Measurements from ENCODE around the gene SPDYE2B.
"Not testable (repeated sequence)": the region's sequence is repeated elsewhere in the genome, so short reads cannot be mapped to it uniquely, and the experiment has no call there.

The SPDYE2B gene

DNA sequence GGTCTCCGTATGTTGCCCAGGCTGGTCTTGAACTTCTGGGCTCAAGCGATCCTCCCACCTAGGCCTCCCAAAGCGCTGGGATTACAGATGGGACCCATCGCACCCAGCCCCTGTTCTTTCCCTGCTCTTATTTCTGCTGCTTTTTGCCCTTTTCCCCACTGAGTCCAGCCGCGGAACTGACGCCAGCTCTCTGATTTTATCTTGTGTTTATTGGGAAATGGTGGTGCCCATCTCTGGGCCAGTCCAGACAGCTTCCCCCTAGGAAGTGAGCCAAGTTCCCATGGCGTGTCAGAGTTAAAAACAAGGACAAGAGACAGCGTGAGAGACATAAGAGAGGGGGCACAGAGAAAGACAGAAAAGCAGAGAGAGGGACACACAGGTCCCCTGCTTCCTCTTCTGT is 19.5 kb upstream of the SPDYE2B start:
- H3K4me3 ChIP-seq (ENCODE audit: low read depth, low read length); in situ Hi-C loops (cut with HindIII; ENCODE audit: low sequenced_read_pairs); DNase-seq (ENCODE audit: low read depth, low spot score): not testable (repeated sequence)

DNA sequence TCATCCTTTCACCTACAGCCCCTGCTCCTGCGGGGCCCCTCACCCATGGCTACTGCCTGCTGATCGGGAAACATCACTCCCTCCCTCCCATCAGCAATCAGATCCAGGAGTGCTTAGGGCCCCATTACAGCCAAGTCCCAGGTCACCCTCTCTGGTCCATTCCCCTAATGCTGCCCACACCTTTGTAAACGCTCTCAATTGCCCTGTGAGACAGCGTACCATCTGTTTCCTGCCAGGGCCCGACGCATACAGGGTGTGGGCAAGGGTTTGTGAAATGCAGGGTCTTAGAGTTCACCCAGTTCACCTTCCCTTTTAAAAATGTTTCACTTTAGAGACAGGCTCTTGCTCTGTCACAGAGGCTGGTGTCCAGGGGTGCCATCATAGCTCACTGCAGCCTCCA is 15.8 kb upstream of the SPDYE2B start:
- DNase-seq (ENCODE audit: low read depth, low spot score); in situ Hi-C loops (cut with HindIII; ENCODE audit: low sequenced_read_pairs); H3K4me3 ChIP-seq (ENCODE audit: low read depth, low read length): not testable (repeated sequence)

DNA sequence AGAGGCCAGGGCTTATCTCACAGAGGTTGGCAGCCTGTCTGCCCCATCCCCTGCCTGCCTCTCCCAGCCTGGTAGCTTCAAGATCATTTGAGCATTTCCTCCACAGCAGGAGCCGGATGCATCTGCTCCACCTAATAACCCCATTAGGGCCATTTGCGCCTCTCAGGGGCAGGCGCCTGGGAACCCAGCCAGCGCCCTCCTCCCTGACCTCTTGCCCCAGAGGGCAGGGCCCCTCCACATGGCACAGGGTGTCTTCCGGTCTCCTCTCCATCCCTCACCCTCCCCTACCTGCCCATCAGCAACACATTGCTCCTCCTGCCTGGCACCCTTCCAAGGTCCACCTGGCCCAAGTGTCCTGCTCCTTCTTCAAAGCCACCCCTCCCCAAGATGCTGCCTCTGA is 14.8 kb upstream of the SPDYE2B start:
- DNase-seq (ENCODE audit: low read depth, low spot score); in situ Hi-C loops (cut with HindIII; ENCODE audit: low sequenced_read_pairs); H3K4me3 ChIP-seq (ENCODE audit: low read depth, low read length): not testable (repeated sequence)

DNA sequence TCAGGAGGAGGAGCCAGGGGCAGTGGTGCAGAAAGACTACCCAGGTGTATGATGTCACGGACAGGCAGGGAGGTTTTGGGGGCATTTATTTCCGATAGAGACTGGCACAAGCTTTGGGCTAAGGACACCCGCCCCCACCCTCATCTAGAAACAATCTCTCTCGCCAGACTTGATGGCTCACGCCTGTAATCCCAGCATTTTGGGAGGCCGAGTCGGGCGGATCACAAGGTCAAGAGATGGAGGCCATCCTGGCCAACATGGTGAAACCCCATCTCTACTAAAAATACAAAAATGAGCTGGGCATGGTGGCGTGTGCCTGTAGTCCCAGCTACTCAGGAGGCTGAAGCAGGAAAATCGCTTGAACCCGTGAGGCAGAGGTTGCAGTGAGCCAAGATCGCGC is 13.2 kb upstream of the SPDYE2B start:
- in situ Hi-C loops (cut with HindIII; ENCODE audit: low sequenced_read_pairs); DNase-seq (ENCODE audit: low read depth, low spot score); H3K4me3 ChIP-seq (ENCODE audit: low read depth, low read length): not testable (repeated sequence)

DNA sequence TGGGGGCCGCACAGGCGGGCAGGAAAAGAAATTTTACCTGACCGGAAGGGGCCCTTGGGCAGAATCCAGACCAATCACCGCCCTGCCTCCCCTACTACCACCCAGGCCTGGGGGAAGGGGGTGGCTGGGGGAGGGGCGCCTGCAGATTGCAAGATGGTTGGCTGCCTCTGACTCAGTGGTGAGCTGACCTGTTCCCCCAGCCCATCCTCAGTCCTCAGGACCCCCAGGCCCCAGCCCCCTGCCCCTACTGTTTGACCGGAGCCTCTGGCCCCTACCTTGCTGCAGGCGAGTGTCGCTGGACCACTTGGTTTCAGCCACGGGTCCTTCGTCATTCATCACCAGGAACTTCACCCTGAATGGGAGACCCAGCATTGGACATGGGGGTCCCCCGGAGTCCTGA is 11.3 kb upstream of the SPDYE2B start:
- in situ Hi-C loops (cut with HindIII; ENCODE audit: low sequenced_read_pairs); H3K4me3 ChIP-seq (ENCODE audit: low read depth, low read length); DNase-seq (ENCODE audit: low read depth, low spot score): not testable (repeated sequence)

DNA sequence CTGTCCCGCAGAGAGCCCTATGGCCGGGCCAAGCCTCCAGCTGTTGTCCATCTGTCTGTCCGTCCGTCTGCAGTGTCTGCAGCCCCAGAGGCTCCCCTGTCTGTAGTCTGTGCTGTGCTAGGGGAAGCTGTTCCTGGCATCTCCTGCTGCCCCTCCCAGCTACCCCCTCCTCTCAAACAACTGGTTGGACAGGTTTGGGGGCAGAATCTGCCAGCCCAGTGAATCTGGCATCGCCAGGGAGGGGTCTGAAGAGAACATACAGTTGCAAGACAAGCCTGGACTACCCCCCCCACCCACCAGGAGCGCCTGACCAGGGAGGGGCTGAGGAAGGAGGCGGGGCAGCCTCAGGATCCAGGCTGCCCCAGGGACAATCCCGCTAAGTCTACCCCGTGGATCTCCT is 7.4 kb upstream of the SPDYE2B start, which contains the start of gene UPK3BL1:
UPK3BL1 (minus strand) TSS at position 101 of the 400 bp plus-strand sequence; CDS start at position 51, 50 bp downstream.
- in situ Hi-C loops (cut with HindIII; ENCODE audit: low sequenced_read_pairs); DNase-seq (ENCODE audit: low read depth, low spot score); H3K4me3 ChIP-seq (ENCODE audit: low read depth, low read length): not testable (repeated sequence)

DNA sequence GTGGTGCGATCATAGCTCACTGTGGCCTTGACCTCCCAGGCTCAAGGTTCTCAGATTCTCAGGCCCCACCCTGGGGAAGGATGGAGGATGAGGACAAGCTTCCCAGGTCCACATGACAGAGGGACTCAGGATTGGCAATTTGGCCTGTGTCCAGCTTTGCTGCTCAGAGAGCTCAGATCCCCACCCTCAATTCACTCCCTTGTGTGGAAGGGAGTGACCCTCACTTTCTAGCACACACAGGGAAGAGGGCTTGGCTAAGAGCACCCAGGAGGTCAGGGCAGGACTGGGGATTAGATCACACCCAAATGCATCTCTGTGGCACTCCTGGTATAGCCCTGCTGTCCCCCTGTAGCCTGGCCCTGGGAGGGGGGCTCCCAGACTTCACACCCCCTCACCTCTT is 6.7 kb upstream of the SPDYE2B start:
- DNase-seq (ENCODE audit: low read depth, low spot score); in situ Hi-C loops (cut with HindIII; ENCODE audit: low sequenced_read_pairs): not testable (repeated sequence)

DNA sequence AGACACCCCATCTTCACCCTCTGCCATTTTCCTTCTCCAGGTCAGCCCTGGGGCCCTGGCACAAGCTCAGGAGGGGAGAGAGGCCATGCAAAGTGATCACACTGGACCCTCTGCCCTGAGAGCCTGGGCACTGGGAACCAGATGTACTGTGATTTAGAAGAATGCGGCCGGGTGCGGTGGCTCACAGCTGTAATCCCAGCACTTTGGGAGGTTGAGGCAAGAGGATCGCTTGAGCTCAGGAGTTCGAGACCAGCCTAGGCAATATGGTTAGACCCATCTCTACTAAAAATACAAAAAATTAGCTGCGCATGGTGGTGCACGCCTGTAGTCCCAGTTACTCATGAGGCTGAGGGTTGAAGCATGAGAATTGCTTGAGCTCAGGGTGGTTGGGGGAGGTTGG is 2.3 kb upstream of the SPDYE2B start:
- H3K4me3 ChIP-seq (ENCODE audit: low read depth, low read length); DNase-seq (ENCODE audit: low read depth, low spot score); in situ Hi-C loops (cut with HindIII; ENCODE audit: low sequenced_read_pairs): not testable (repeated sequence)

More for the DNA sequence above, 6.7 kb upstream of the SPDYE2B start:
- not testable (repeated sequence) for H3K4me3 ChIP-seq (ENCODE audit: low read depth, low read length)

DNA sequence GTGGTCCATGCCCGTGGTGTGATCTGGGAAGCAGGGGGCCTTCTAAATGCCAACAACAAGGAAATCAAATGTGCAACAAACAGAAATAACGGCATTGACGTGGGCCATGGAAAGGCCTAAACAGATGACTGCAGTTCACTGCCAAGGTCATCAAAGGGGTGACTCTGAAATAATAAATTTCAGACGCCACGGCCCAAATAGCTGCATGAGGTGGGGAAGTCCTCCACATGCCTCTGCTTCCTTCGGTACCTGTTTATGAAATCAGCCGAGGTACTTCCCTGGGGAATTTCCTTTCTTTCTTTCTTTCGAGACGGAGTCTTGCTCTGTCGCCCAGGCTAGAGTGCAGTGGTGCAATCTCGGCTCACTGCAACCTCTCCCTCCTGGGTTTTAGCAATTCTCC is 14.6 kb downstream of the SPDYE2B start:
- DNase-seq (ENCODE audit: low read depth, low spot score); H3K4me3 ChIP-seq (ENCODE audit: low read depth, low read length); in situ Hi-C loops (cut with HindIII; ENCODE audit: low sequenced_read_pairs): not testable (repeated sequence)

DNA sequence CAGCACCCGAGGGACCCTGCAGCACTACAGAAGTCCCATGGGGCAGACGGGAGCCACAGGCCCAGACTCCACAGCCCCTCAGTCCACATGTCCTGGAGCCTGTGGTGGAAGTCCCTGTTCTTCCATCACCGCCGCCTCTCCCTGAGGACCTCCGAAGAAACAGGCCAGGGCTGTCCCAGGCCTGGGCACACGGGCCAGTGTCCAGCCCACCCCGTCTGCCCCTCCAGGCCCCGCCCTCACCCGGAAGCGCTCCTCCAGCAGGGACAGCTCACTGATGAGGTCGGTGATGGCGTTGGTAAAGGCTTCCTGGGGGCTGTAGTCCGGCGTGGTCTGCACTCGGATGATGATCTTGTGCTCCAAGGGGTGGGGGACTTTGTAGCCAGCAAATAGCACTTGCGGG is 16.7 kb downstream of the SPDYE2B start:
- in situ Hi-C loops (cut with HindIII; ENCODE audit: low sequenced_read_pairs) = not testable (repeated sequence)

DNA sequence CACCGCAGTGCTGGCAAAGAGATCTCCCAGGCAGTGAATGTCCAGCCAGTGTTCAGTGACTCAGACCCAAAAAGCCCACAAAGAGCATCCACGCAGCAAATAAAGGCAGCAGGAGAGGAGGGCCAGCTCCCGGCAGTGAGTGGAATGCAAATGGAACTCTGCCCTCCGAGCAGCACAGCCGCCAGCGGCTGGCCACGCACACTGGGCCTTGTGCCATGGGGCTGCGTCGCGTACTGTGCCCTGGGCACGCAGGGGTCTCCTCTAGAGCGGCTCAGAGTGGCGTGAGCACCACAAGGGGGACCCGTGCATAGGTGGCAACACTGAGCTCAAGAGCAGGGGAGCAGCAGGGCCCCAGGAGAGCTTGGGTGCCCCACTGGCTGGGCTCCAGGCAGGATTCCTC is 17.4 kb downstream of the SPDYE2B start:
- in situ Hi-C loops (cut with HindIII; ENCODE audit: low sequenced_read_pairs); H3K4me3 ChIP-seq (ENCODE audit: low read depth, low read length); DNase-seq (ENCODE audit: low read depth, low spot score): not testable (repeated sequence)

More for the DNA sequence above, 16.7 kb downstream of the SPDYE2B start:
- H3K4me3 ChIP-seq (ENCODE audit: low read depth, low read length); DNase-seq (ENCODE audit: low read depth, low spot score): not testable (repeated sequence)

DNA sequence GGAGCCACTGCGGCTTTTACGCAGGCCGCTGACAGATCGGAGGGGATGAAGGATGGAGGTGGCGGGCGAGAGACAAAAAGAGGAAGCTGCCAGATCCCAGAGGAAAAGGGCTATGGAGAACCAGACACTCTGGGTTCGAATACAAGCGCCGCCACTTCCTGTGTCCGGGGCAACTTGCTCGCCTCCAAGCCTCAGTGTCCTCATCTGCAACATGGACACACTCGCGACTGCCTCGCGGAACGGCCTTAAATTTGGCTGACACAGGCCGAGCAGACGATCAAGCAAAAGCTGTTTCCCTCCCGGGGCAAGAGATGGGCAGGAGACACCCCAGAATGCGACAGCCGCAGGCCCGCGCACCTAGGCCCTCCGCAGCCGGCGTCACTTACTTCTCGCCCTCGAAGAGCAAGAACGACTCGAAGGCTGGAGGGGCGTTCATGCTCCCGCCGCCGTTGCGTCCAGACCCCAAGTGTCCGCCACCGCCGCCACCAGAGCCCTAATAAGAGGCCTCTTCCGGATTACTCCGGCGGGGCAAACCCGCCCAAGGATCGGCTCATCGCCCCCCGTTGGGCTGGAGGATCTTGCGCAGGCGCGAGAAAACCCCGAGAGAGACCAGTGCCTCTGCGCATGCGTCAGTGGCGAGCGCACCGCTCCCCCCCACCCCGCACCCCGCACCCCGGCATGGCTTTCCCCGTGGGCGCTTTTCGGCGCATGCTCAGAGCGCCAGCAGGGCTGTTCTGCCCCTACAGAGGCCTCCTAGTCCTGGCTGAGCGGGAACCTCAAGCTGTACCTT is 21.2 kb downstream of the SPDYE2B start, which contains the start of gene POLR2J2:
POLR2J2 (minus strand) TSS at position 498 of the 790 bp plus-strand sequence; CDS start at position 436, 62 bp downstream.
- H3K4me3 ChIP-seq (ENCODE audit: low read depth, low read length) = peak within 1 kb of the TSS; percentile 39
- in situ Hi-C loops (cut with HindIII; ENCODE audit: low sequenced_read_pairs) = not testable (repeated sequence)
- DNase-seq (ENCODE audit: low read depth, low spot score) = peak; percentile 52

DNA sequence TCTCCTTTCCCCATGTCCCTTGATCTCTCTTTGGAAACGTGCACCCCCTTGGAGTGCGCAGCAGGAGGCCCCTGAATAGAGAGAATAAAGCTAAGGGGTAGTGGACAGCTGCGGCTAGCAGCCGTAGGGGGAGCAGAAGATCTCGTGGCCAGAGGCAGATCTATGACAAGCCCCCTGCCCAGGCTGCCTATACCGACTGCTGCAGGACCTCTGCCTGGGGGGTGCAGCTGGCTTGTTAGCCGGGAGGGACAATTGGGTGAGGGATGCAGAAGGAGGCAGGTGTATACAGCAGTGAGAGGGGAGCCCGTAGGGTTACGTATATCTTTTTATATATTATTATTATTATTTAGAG is 21.8 kb downstream of the SPDYE2B start:
- in situ Hi-C loops (cut with HindIII; ENCODE audit: low sequenced_read_pairs); DNase-seq (ENCODE audit: low read depth, low spot score); H3K4me3 ChIP-seq (ENCODE audit: low read depth, low read length): not testable (repeated sequence)

DNA sequence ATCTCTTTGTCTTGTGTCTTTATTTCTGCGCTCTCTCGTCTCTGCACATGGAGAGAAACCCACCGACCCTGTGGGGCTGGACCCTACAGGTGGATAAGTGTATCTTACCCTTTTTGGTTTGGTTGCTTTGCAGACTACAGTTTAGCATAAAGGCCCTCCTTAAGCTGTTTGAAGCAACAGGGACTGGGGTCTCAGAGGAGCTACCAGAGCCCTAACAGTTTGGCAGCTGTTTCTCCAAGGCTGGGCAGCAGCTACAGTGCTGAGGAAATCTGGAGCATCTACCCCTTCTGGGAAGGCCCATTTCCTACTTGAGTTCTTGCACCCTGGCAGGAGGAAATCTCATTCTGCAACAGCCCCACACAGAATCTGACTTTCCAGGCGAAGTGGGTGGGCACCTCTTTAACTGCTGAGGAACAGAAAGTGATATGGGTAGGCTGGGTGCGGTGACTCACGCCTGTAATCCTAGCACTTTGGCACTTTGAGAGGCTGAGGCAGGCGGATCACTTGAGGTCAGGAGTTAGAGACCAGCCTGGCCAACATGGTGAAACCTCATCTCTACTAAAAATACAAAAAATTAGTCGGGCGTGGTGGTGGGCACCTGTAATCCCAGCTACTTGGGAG is 23.4 kb downstream of the SPDYE2B start:
- DNase-seq (ENCODE audit: low read depth, low spot score); in situ Hi-C loops (cut with HindIII; ENCODE audit: low sequenced_read_pairs); H3K4me3 ChIP-seq (ENCODE audit: low read depth, low read length): not testable (repeated sequence)

DNA sequence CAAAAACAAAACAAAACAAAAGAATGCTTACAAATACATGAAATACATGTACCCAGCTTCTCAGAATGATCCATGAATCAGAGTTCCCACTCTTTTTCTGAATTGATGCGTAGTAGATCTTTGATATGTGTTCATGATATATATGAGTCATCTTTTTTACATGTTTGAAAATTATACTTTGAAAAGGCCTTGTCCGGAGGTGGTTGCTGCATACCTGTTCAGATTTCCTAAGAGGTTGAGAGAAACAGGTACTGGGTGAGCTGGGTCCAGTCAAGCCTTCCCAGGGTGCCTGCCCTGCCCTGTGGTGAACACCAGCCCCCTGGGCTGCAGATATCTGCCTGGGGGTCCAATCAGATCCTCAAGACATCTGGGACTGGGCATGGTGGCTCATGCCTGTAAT is 25.4 kb downstream of the SPDYE2B start:
- DNase-seq (ENCODE audit: low read depth, low spot score); in situ Hi-C loops (cut with HindIII; ENCODE audit: low sequenced_read_pairs); H3K4me3 ChIP-seq (ENCODE audit: low read depth, low read length): not testable (repeated sequence)

DNA sequence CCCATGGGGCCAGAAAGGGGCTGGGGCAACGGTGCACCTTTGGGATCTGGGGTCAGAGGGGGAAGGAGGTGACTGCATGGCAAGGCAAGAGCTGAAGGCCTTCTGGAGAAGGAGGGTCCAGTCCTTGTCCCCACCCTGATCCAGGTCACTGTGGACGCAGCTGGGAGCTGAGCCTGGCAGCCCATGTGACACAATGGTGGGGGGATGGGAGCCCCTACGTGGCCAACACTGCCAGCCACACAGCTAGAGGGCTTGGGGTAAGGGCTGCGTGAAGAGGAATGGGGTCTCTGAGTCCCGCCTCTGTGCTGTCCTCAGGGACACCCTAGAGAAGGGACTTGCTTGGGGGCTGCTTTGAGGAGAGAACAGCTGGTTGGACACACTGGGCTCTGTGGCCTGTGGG is 30.7 kb downstream of the SPDYE2B start:
- H3K4me3 ChIP-seq (ENCODE audit: low read depth, low read length); in situ Hi-C loops (cut with HindIII; ENCODE audit: low sequenced_read_pairs); DNase-seq (ENCODE audit: low read depth, low spot score): not testable (repeated sequence)

DNA sequence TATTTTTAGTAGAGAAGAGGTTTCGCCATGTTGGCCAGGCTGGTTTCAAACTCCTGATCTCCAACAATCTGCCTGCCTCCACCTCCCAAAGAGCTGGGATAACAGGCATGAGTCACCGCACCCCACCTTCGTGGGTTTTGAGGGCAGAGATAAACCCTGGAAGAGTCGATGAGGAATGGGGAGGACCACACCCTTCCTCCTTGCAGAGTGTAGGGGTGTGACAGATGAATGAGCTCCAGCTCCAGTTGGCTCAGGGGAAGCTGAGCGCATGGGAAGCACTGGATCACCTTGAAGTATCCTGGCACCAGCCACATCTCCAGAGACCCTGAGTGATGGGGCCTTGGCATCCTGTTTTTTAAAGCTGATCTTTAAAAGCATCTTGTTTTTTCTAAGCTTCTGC is 32.4 kb downstream of the SPDYE2B start:
- H3K4me3 ChIP-seq (ENCODE audit: low read depth, low read length); in situ Hi-C loops (cut with HindIII; ENCODE audit: low sequenced_read_pairs); DNase-seq (ENCODE audit: low read depth, low spot score): not testable (repeated sequence)

Data from astrocyte of the spinal cord (primary cell).